Measurements from ENCODE around the gene ABHD10. TPM values are rescaled to one million over a fixed set of nuclear protein-coding genes. Genes with fewer than 3 reads are reported as not detected.

Gene ABHD10
- total RNA-seq, 1 experiment from 2014 or later = 41.8 TPM

DNA sequence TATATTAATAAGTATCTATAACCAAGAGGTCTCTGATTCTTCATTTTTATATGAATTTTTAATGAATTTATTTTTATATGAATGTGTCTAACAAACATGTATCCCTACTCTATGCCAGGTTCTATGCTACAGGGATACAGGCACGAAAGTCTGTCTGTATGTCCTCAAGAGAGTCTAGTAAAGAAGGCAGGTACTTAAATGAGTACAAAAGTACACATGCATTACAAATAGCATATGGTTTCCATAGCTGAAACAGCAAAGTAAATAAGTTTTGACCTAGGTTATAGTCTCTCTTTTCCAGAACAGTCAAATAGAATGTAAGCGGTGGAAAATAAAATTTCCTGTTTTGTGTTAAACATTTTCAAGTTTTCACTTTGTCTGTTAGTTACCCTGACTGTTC is 13.3 kb upstream of the ABHD10 start:
- H3K4me3 Mint-ChIP-seq (ENCODE audit: unreplicated experiment) = no peak overlapping the region
- H3K27ac Mint-ChIP-seq (ENCODE audit: unreplicated experiment) = no peak overlapping the region
- DNase-seq = no peak
- CTCF ChIA-PET = no interaction called here
- no peaks in the 10 kb centered on the region for H3K9me3 Mint-ChIP-seq (ENCODE audit: unreplicated experiment)
- peaks cover 57% of the 10 kb centered on the region for H3K36me3 Mint-ChIP-seq (ENCODE audit: insufficient read depth, unreplicated experiment)
- Histone ChIP-seq H3K4me1 (peaks cover 6% of the 10 kb centered on the region), H3K36me3 (ENCODE audit: control insufficient read depth, insufficient read depth, low read length) (no peaks in the 10 kb centered on the region; the same call in 1 of the 2 replicates), H3K27me3 (replicated peaks; ENCODE audit: control insufficient read depth, insufficient read depth, low read length) (no peaks in the 10 kb centered on the region), H3K4me3 (ENCODE audit: low read depth, low read length) (no peak overlapping the region), H3K9me3 (no peaks in the 10 kb centered on the region)
- TF ChIP-seq, protein P1, sequence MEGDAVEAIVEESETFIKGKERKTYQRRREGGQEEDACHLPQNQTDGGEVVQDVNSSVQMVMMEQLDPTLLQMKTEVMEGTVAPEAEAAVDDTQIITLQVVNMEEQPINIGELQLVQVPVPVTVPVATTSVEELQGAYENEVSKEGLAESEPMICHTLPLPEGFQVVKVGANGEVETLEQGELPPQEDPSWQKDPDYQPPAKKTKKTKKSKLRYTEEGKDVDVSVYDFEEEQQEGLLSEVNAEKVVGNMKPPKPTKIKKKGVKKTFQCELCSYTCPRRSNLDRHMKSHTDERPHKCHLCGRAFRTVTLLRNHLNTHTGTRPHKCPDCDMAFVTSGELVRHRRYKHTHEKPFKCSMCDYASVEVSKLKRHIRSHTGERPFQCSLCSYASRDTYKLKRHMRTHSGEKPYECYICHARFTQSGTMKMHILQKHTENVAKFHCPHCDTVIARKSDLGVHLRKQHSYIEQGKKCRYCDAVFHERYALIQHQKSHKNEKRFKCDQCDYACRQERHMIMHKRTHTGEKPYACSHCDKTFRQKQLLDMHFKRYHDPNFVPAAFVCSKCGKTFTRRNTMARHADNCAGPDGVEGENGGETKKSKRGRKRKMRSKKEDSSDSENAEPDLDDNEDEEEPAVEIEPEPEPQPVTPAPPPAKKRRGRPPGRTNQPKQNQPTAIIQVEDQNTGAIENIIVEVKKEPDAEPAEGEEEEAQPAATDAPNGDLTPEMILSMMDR (IDR thresholded peaks at IDR 0.05; ENCODE audit: insufficient read depth in 1 of 2, low read depth in 1 of 2, low read length in 1 of 2, severe bottlenecking in 1 of 2, unreplicated experiment in 1 of 2) = no peak
- POLR2A ChIA-PET = no interaction called here
- BruUV-seq (replicated peaks) = no TSS peak
- intact Hi-C loops (cut with micrococcal nuclease; ENCODE audit: unreplicated experiment) = loop anchor here (5.0 kb wide), 1 partner anchor 388 kb away; no protein-coding TSS in a partner anchor
- peaks cover 12% of the 10 kb centered on the region for H3K4me1 Mint-ChIP-seq (ENCODE audit: low read depth, unreplicated experiment)
- no peaks in the 10 kb centered on the region for H3K27me3 Mint-ChIP-seq (ENCODE audit: insufficient read depth, unreplicated experiment)

DNA sequence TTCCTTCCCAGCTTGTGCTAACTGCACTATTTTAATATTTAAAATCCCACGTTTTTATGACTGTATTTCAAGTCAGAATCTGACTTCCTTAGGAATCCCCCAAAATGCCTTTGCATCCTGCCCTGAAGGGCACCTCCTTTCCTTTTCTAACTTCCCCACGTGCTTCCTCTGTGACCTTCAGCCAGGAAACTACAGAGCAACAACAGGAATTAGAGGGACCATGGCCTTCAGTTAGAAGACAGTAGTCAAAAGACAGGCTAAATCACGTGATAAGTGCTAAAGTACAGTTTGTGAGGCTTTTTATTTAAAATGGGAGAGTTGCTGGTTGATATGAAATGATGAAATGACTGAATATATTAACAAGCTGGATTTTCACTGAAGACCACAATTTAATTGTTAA is 11.8 kb upstream of the ABHD10 start:
- no peaks in the 10 kb centered on the region for H3K9me3 ChIP-seq
- peaks cover 62% of the 10 kb centered on the region for H3K36me3 Mint-ChIP-seq (ENCODE audit: insufficient read depth, unreplicated experiment)
- ChIA-PET POLR2A (no interaction called here), CTCF (interaction anchor here (0.9 to 1.5 kb wide), 9 partner anchors 8 to 298 kb away, joined by 3 to 20 read pairs (median 5); partner anchors contain the start of gene ABHD10)
- H3K27me3 ChIP-seq (replicated peaks; ENCODE audit: control insufficient read depth, insufficient read depth, low read length) = no peaks in the 10 kb centered on the region
- H3K27ac Mint-ChIP-seq (ENCODE audit: unreplicated experiment) = peak overlapping the region; percentile 0
- H3K36me3 ChIP-seq (ENCODE audit: control insufficient read depth, insufficient read depth, low read length) = no peaks in the 10 kb centered on the region; the same call in 1 of the 2 replicates
- intact Hi-C loops (cut with micrococcal nuclease; ENCODE audit: unreplicated experiment) = loop anchor here (1.0 to 5.0 kb wide), 6 partner anchors 72 to 390 kb away; no protein-coding TSS in a partner anchor
- TF ChIP-seq, protein P1 (IDR thresholded peaks at IDR 0.05; ENCODE audit: insufficient read depth in 1 of 2, low read depth in 1 of 2, low read length in 1 of 2, severe bottlenecking in 1 of 2, unreplicated experiment in 1 of 2) = no peak
- H3K4me3 ChIP-seq (ENCODE audit: low read depth, low read length) = no peak overlapping the region
- BruUV-seq (replicated peaks) = no TSS peak
- no peaks in the 10 kb centered on the region for H3K27me3 Mint-ChIP-seq (ENCODE audit: insufficient read depth, unreplicated experiment)
- H3K4me1 Mint-ChIP-seq (ENCODE audit: low read depth, unreplicated experiment) = peaks cover 12% of the 10 kb centered on the region
- H3K4me1 ChIP-seq = peaks cover 6% of the 10 kb centered on the region
- H3K4me3 Mint-ChIP-seq (ENCODE audit: unreplicated experiment) = no peak overlapping the region
- no peaks in the 10 kb centered on the region for H3K9me3 Mint-ChIP-seq (ENCODE audit: unreplicated experiment)
- no peak for DNase-seq

DNA sequence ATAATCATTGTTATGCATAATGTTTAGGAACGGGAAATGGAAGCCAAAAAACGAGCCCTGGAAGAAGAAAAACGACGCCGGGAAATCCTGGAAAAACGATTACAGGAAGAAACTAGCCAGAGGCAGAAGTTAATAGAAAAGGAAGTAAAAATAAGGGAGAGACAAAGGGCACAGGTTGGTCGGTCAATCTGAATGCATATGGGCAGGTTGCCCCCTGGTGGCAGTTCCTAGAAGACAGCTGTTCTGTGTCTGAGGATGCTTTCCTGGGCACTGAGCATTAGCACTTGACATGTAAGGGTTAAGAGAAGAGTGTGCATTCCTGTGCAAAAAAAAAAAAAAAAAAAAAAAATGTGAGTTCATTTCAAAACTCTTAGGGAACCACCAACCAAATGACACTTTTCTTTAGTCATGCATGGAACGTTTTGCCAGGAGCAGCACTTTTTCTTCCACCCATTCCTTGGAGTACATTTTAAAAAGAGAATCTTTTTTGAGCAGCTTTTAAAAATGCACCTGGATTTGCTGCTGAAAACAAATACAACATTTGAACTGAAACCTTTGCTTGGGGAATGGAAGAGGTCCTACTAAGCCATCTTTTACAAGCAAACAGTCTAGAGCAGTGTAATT is 11.1 kb upstream of the ABHD10 start:
- H3K4me3 ChIP-seq (ENCODE audit: low read depth, low read length) = no peak overlapping the region
- BruUV-seq (replicated peaks) = no TSS peak
- H3K4me3 Mint-ChIP-seq (ENCODE audit: unreplicated experiment) = no peak overlapping the region
- H3K9me3 ChIP-seq = no peaks in the 10 kb centered on the region
- DNase-seq = peak; percentile 80 to 86
- no peaks in the 10 kb centered on the region for H3K9me3 Mint-ChIP-seq (ENCODE audit: unreplicated experiment)
- TF ChIP-seq, protein P1 (IDR thresholded peaks at IDR 0.05; ENCODE audit: insufficient read depth in 1 of 2, low read depth in 1 of 2, low read length in 1 of 2, severe bottlenecking in 1 of 2, unreplicated experiment in 1 of 2) = peak; percentile 74 to 88
- H3K4me1 ChIP-seq = peaks cover 6% of the 10 kb centered on the region
- peaks cover 12% of the 10 kb centered on the region for H3K4me1 Mint-ChIP-seq (ENCODE audit: low read depth, unreplicated experiment)
- peaks cover 61% of the 10 kb centered on the region for H3K36me3 Mint-ChIP-seq (ENCODE audit: insufficient read depth, unreplicated experiment)
- ChIA-PET POLR2A (no interaction called here), CTCF (interaction anchor here (0.7 to 1.5 kb wide), 10 partner anchors 9 to 299 kb away, joined by 3 to 20 read pairs (median 4); partner anchors contain the start of gene ABHD10)
- H3K27me3 ChIP-seq (replicated peaks; ENCODE audit: control insufficient read depth, insufficient read depth, low read length) = no peaks in the 10 kb centered on the region
- H3K36me3 ChIP-seq (ENCODE audit: control insufficient read depth, insufficient read depth, low read length) = no peaks in the 10 kb centered on the region; the same call in 1 of the 2 replicates
- no peaks in the 10 kb centered on the region for H3K27me3 Mint-ChIP-seq (ENCODE audit: insufficient read depth, unreplicated experiment)
- H3K27ac Mint-ChIP-seq (ENCODE audit: unreplicated experiment) = peak overlapping the region; percentile 0
- intact Hi-C loops (cut with micrococcal nuclease; ENCODE audit: unreplicated experiment) = loop anchor here (1.0 to 5.0 kb wide), 6 partner anchors 72 to 390 kb away; no protein-coding TSS in a partner anchor

Measured in Caco-2 (cell line).